Neural progenitor cell (in vitro differentiated cells): ENCODE results near the gene RALY. TPM values are rescaled to one million over a fixed set of nuclear protein-coding genes. Genes with fewer than 3 reads are reported as not detected.

Experiments used
- DNase-seq: peaks from one replicate; pipeline ENCODE4 v3.0.0-alpha.2; 2016; ENCODE audit warnings: low spot score
- H2AFZ ChIP-seq: fragments of 200-600 bp; sonication (generic); replicated peaks from 2 replicates; pipeline ENCODE4 v1.6.1; 2016; ENCODE audit warnings: antibody characterized with exemption
- H3F3A ChIP-seq: fragments of 200-600 bp; sonication (generic); 2 replicates; pipeline ENCODE4 v1.6.1; 2016; ENCODE audit warnings: antibody characterized with exemption, low read depth
- H3K27ac ChIP-seq: fragments of 200-600 bp; sonication (generic); 2 replicates; pipeline ENCODE4 v1.5.1; 2016; ENCODE audit warnings: mild to moderate bottlenecking
- H3K27me3 ChIP-seq: fragments of 200-600 bp; sonication (generic); 2 replicates; pipeline ENCODE4 v1.6.1; 2016; ENCODE audit warnings: mild to moderate bottlenecking, moderate library complexity
- H3K36me3 ChIP-seq: fragments of 200-600 bp; sonication (generic); 2 replicates; pipeline ENCODE4 v1.5.1; 2016
- H3K4me1 ChIP-seq: fragments of 200-600 bp; sonication (generic); 2 replicates; pipeline ENCODE4 v1.6.1; 2016; ENCODE audit warnings: mixed run types
- H3K4me2 ChIP-seq: fragments of 200-600 bp; sonication (generic); 2 replicates; pipeline ENCODE4 v1.6.1; 2016
- H3K4me3 ChIP-seq: fragments of 200-600 bp; sonication (generic); 2 replicates; pipeline ENCODE4 v1.5.1; 2016
- H3K79me2 ChIP-seq: fragments of 200-600 bp; sonication (generic); 2 replicates; pipeline ENCODE4 v1.6.1; 2016; ENCODE audit warnings: low read depth
- H3K9ac ChIP-seq: fragments of 200-600 bp; sonication (generic); 2 replicates; pipeline ENCODE4 v1.6.1; 2016
- H3K9me3 ChIP-seq: fragments of 200-600 bp; sonication (generic); 2 replicates; pipeline ENCODE4 v1.5.1; 2016; ENCODE audit warnings: low read depth
- H4K20me1 ChIP-seq: fragments of 200-600 bp; sonication (generic); 2 replicates; pipeline ENCODE4 v1.6.1; 2016; ENCODE audit warnings: low read depth
- H3K27ac Mint-ChIP-seq: 3 replicates; pipeline ENCODE4 v1.8.0; 2021; ENCODE audit warnings: mixed read lengths
- H3K27me3 Mint-ChIP-seq: 2 replicates; pipeline ENCODE4 v1.8.0; 2022; ENCODE audit warnings: low read depth, mild to moderate bottlenecking, inconsistent platforms, moderate library complexity, mixed read lengths; ENCODE audit not compliant: insufficient read depth
- H3K36me3 Mint-ChIP-seq: 3 replicates; pipeline ENCODE4 v1.8.0; 2021; ENCODE audit warnings: mixed read lengths
- H3K4me1 Mint-ChIP-seq: 3 replicates; pipeline ENCODE4 v1.8.0; 2021; ENCODE audit warnings: mixed read lengths
- H3K4me3 Mint-ChIP-seq: 3 replicates; pipeline ENCODE4 v1.8.0; 2021; ENCODE audit warnings: mild to moderate bottlenecking, moderate library complexity, mixed read lengths
- H3K9me3 Mint-ChIP-seq: 3 replicates; pipeline ENCODE4 v1.8.0; 2020; ENCODE audit warnings: mixed read lengths
- EZH2 ChIP-seq: fragments of 200-600 bp; sonication (generic); IDR thresholded peaks from 2 replicates; pipeline ENCODE4 v1.6.1; 2017; ENCODE audit warnings: antibody characterized with exemption, mild to moderate bottlenecking, moderate library complexity
- EZH2phosphoT487 ChIP-seq: fragments of 200-600 bp; sonication (generic); IDR thresholded peaks from 2 replicates; pipeline ENCODE4 v1.6.1; 2017; ENCODE audit warnings: antibody characterized with exemption
- total RNA-seq: library from RNA; depleted of rRNA; stranded (reverse); fragments of >200 nt; gene quantifications from 2 replicates; pipeline ENCODE4 v1.2.3, GENCODE V29; 2015; ENCODE audit warnings: low replicate concordance
- TF ChIP-seq, protein P1 (sequence below): fragments of 200-600 bp; sonication (generic); IDR thresholded peaks from 2 replicates; pipeline ENCODE4 v1.5.1; 2017; ENCODE audit warnings: antibody characterized with exemption, mild to moderate bottlenecking

Gene RALY
- total RNA-seq, 1 donor from 2014 or later = 102 TPM

DNA sequence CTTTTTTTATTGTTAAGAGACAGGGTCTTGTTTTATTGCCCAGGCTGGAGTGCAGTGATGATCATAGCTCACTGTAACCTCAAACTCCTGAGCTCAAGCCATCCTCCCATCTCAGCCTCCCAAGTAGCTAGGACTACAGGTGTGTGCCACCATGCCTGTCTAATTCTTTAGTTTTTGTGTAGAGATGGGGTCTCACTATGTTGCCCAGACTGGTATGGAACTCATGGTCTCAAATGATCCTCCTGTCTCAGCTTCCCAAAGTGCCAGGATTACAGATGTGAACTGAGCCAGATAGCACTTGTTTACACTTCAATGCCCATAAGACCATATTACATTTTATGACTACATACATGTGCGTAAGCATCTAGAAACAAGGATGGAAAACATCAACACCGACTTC lies 100.2 kb downstream of the RALY start:
- H3K27me3 ChIP-seq = no peaks in the 10 kb centered on the region
- peaks cover 30% of the 10 kb centered on the region for H3F3A ChIP-seq
- H3K9me3 Mint-ChIP-seq = no peaks in the 10 kb centered on the region
- peaks cover 12% of the 10 kb centered on the region for H4K20me1 ChIP-seq
- TF ChIP-seq EZH2 = no peak
- H3K4me2 ChIP-seq = no peak overlapping the region
- H3K27me3 Mint-ChIP-seq = no peaks in the 10 kb centered on the region
- no peak overlapping the region for H3K9ac ChIP-seq
- peaks cover 51% of the 10 kb centered on the region for H3K36me3 Mint-ChIP-seq
- no peaks in the 10 kb centered on the region for H3K4me1 Mint-ChIP-seq
- no peak overlapping the region for H3K27ac Mint-ChIP-seq
- no peak for DNase-seq
- no peak overlapping the region for H3K4me3 ChIP-seq
- H2AFZ ChIP-seq = no peak overlapping the region
- no peaks in the 10 kb centered on the region for H3K9me3 ChIP-seq
- H3K36me3 ChIP-seq = peaks cover 28% of the 10 kb centered on the region
- H3K4me3 Mint-ChIP-seq = no peak overlapping the region
- peaks cover 3% of the 10 kb centered on the region for H3K79me2 ChIP-seq
- H3K27ac ChIP-seq = no peak overlapping the region
- no peaks in the 10 kb centered on the region for H3K4me1 ChIP-seq

DNA sequence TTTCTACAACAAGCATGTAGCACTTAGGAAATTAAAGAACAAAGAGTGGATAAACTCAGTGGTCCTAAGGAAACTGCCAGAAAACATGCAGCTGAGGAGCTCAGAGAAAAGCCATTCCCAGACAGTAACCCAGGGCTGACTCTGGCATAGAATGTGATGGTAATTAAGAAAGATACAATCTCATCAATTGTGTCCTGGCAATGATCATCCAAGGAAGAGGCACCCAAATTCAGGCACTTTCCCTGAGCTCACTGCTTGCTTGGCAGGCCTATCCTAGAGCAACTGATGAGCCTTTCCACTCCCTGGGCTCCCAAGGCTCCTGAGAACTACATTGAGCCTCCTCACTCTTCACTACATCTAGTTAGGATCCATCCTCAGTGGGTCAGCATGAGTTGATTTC lies 102.1 kb downstream of the RALY start:
- TF ChIP-seq, protein P1, sequence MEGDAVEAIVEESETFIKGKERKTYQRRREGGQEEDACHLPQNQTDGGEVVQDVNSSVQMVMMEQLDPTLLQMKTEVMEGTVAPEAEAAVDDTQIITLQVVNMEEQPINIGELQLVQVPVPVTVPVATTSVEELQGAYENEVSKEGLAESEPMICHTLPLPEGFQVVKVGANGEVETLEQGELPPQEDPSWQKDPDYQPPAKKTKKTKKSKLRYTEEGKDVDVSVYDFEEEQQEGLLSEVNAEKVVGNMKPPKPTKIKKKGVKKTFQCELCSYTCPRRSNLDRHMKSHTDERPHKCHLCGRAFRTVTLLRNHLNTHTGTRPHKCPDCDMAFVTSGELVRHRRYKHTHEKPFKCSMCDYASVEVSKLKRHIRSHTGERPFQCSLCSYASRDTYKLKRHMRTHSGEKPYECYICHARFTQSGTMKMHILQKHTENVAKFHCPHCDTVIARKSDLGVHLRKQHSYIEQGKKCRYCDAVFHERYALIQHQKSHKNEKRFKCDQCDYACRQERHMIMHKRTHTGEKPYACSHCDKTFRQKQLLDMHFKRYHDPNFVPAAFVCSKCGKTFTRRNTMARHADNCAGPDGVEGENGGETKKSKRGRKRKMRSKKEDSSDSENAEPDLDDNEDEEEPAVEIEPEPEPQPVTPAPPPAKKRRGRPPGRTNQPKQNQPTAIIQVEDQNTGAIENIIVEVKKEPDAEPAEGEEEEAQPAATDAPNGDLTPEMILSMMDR = no peak
- TF ChIP-seq EZH2 (no peak), EZH2phosphoT487 (no peak)

DNA sequence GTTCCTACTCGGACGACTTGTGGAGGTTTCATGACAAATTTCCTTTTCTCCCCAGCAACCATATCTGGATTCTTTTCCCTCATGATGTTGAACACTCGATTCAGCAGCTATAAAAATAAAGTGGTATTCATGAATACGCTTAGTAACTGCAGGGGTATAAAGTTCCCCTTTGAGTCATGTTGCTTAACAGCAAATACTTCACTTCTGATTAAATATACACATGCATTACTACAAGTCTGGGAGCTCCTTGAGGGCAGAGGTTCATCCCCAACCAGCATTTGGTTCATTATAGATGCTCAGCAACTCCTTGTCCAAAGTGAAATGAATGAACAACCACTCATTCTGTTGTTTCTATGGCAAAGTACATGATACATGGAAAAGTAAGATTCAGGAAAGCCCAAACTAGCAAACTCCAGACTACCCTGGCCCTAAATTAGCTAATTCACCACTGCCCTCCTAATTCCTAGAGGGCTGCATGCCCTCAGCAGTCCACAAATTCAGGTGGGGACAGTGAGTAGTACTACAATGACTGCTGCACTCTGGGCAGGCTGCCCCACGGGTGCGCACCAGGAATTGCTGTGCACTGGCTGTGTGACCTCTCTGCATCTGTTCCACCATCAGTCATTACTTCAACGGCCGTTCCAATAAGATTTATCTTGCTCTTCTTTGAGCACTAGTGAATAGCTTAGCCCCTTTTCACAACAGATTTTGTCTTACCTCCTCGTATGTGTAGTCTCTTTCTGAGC lies 103.2 kb downstream of the RALY start:
- Mint-ChIP-seq H3K27ac (no peak overlapping the region), H3K4me1 (no peaks in the 10 kb centered on the region), H3K36me3 (peaks cover 50% of the 10 kb centered on the region), H3K9me3 (no peaks in the 10 kb centered on the region), H3K4me3 (no peak overlapping the region), H3K27me3 (no peaks in the 10 kb centered on the region)
- Histone ChIP-seq H3K9ac (no peak overlapping the region), H3K9me3 (no peaks in the 10 kb centered on the region), H3K4me2 (no peak overlapping the region), H3K79me2 (peaks cover 20% of the 10 kb centered on the region), H4K20me1 (peaks cover 24% of the 10 kb centered on the region), H3K4me1 (no peaks in the 10 kb centered on the region), H3K27ac (no peak overlapping the region), H2AFZ (no peak overlapping the region), H3K27me3 (no peaks in the 10 kb centered on the region), H3F3A (peaks cover 12% of the 10 kb centered on the region), H3K4me3 (no peak overlapping the region), H3K36me3 (peaks cover 28% of the 10 kb centered on the region)
- no peak for TF ChIP-seq EZH2
- TF ChIP-seq, protein P1 = no peak
- TF ChIP-seq EZH2phosphoT487 = no peak
- no peak for DNase-seq

More for the DNA sequence above, 102.1 kb downstream of the RALY start:
- peaks cover 12% of the 10 kb centered on the region for H3K79me2 ChIP-seq
- H3K4me1 ChIP-seq = no peaks in the 10 kb centered on the region
- no peak overlapping the region for H3K9ac ChIP-seq
- H3K27ac ChIP-seq = no peak overlapping the region
- no peaks in the 10 kb centered on the region for H3K9me3 ChIP-seq
- H3K36me3 ChIP-seq = peaks cover 28% of the 10 kb centered on the region
- H2AFZ ChIP-seq = no peak overlapping the region
- H3K36me3 Mint-ChIP-seq = peaks cover 51% of the 10 kb centered on the region
- no peaks in the 10 kb centered on the region for H3K4me1 Mint-ChIP-seq
- H4K20me1 ChIP-seq = peaks cover 19% of the 10 kb centered on the region
- no peak for DNase-seq
- H3K4me3 Mint-ChIP-seq = no peak overlapping the region
- peaks cover 18% of the 10 kb centered on the region for H3F3A ChIP-seq
- no peaks in the 10 kb centered on the region for H3K27me3 ChIP-seq
- H3K27me3 Mint-ChIP-seq = no peaks in the 10 kb centered on the region
- no peak overlapping the region for H3K4me2 ChIP-seq
- H3K4me3 ChIP-seq = no peak overlapping the region
- H3K9me3 Mint-ChIP-seq = no peaks in the 10 kb centered on the region
- no peak overlapping the region for H3K27ac Mint-ChIP-seq

DNA sequence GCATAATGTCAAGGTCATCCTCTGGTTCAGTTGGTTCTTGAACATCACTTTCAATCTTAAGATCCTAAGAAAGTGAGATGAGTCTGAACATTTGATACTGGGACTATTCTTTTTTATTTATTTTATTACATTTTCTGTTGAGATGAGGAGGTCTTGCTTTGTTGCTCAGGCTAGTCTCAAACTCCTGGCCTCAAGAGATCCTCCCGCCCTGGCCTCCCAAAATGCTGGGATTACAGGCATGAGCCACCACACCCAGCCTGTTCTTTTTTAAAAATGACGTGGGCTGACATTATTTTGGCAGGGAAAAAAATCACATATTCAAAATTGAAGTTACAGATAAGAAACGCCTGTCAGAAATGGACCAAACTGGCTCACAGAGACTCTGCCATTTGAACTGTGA lies 104.9 kb downstream of the RALY start:
- Histone ChIP-seq H3F3A (peaks cover 8% of the 10 kb centered on the region), H3K27ac (no peak overlapping the region), H3K4me3 (no peak overlapping the region), H3K27me3 (no peaks in the 10 kb centered on the region), H3K9ac (no peak overlapping the region), H4K20me1 (peaks cover 31% of the 10 kb centered on the region), H3K9me3 (no peaks in the 10 kb centered on the region), H3K79me2 (peaks cover 37% of the 10 kb centered on the region), H2AFZ (no peak overlapping the region), H3K36me3 (peaks cover 26% of the 10 kb centered on the region), H3K4me1 (no peaks in the 10 kb centered on the region), H3K4me2 (no peak overlapping the region)
- no peaks in the 10 kb centered on the region for H3K9me3 Mint-ChIP-seq
- no peak for TF ChIP-seq EZH2phosphoT487
- TF ChIP-seq EZH2 = no peak
- TF ChIP-seq, protein P1 = no peak
- no peaks in the 10 kb centered on the region for H3K4me1 Mint-ChIP-seq
- no peaks in the 10 kb centered on the region for H3K27me3 Mint-ChIP-seq
- no peak for DNase-seq
- no peak overlapping the region for H3K4me3 Mint-ChIP-seq
- peaks cover 52% of the 10 kb centered on the region for H3K36me3 Mint-ChIP-seq
- no peak overlapping the region for H3K27ac Mint-ChIP-seq
